H7 (cell line): Measurements from ENCODE around the gene BTBD9. TPM values are rescaled to one million over a fixed set of nuclear protein-coding genes. Genes with fewer than 3 reads are reported as not detected.
"Not testable (repeated sequence)": the region's sequence is repeated elsewhere in the genome, so short reads cannot be mapped to it uniquely, and the experiment has no call there.

Source experiments
- DNase-seq: peaks from one replicate; pipeline ENCODE4 v3.0.0; 2012
- H3K27me3 ChIP-seq: 2 replicates; pipeline ENCODE4 v1.6.0; 2011; ENCODE audit warnings: mild to moderate bottlenecking, low read length; ENCODE audit not compliant: control insufficient read depth, insufficient read depth
- H3K36me3 ChIP-seq: replicated peaks from 2 replicates; pipeline ENCODE4 v1.5.1; 2011; ENCODE audit warnings: low read length; ENCODE audit not compliant: control insufficient read depth, insufficient read depth
- H3K4me3 ChIP-seq: 2 replicates; pipeline ENCODE4 v1.5.1; 2011; ENCODE audit warnings: low read depth, mild to moderate bottlenecking, control low read depth, low read length, moderate library complexity; ENCODE audit not compliant: insufficient read depth
- total RNA-seq: library from RNA; depleted of rRNA; stranded (reverse); fragments of >200 nt; shearing (Covaris generic); gene quantifications from 2 replicates; pipeline ENCODE4 v1.2.3, GENCODE V29; 2014

Gene BTBD9
- total RNA-seq, 1 experiment from 2014 or later: 5.0 TPM

DNA sequence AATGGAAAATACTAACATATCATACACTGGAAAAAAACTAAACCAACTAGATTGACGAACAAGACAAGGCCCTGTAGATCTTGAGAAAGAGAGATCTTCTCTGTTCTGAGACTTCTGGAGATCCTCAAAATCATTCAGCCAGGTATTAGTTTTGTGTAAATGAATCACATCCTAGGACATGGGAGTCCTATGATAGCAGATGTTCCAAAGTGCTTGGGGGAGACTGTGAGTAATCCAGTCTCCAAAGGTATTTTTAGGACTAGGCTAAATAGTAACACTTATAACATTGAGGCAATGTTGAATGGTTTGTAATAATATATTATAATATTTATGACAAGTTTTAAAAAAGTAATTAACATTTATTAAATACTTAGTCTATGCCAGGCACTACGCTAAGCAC, 275.0 kb downstream of the BTBD9 start:
- no peak for DNase-seq
- H3K4me3 ChIP-seq: no peak overlapping the region
- no peaks in the 10 kb centered on the region for H3K36me3 ChIP-seq
- no peaks in the 10 kb centered on the region for H3K27me3 ChIP-seq

DNA sequence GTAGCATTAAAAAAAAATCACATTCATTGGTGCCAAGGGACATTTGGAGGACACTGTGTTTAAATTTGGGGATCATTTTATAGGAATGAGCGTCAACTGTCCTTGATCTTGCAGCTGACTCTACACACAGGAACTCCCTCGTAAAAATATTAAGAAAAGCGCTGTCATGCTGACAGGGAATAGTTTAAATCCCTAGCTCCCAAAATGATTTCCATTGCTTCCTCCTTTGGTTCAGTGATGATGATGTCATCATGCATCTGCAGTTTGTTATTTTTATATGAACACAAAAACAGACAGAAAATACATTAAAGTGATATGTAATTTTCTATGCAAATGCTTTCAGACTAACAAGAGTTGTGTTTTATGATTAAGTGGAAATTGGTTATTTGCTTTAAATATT, 275.6 kb downstream of the BTBD9 start:
- no peak for DNase-seq
- Histone ChIP-seq H3K4me3 (no peak overlapping the region), H3K27me3 (no peaks in the 10 kb centered on the region), H3K36me3 (no peaks in the 10 kb centered on the region)

DNA sequence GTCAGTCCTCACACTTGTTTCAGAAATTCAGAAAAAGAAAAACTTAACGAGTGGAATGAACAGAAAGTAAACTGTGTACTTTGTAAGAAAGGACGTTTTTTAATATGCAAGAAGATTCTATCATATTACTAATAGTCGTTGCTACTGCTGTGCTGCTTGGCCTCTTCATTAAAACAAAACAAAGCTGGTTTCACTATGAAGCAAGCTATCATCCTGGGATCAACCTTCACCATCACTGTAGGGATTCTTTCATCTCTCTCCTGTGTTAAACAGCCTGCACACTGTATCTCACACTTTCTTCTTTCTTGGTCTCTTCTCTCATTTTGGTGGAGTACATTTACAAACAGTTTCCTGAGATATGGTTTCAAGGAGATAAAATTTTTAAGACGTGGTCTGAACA, 284.2 kb downstream of the BTBD9 start:
- Histone ChIP-seq H3K4me3 (no peak overlapping the region), H3K36me3 (no peaks in the 10 kb centered on the region), H3K27me3 (no peaks in the 10 kb centered on the region)
- DNase-seq: no peak

DNA sequence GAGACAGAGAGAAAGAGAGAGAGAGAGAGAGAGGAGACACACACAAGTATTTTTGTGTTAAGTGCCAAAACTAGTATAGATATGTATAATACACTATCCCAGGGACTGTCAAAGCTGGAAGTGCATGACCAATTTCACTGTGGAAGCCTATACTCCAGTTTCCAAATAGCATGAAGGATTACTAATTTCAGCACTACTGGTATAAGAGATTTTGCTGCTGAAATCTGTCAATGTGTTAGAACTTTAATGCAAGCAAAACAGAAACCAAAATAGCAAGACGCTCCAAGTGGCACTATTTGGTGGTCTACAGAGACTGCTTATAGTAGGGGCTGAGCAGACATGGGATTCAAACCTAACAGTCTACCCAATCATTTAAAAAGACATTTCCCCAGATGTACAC, 284.8 kb downstream of the BTBD9 start:
- H3K36me3 ChIP-seq: no peaks in the 10 kb centered on the region
- no peak overlapping the region for H3K4me3 ChIP-seq
- no peak for DNase-seq
- H3K27me3 ChIP-seq: no peaks in the 10 kb centered on the region

DNA sequence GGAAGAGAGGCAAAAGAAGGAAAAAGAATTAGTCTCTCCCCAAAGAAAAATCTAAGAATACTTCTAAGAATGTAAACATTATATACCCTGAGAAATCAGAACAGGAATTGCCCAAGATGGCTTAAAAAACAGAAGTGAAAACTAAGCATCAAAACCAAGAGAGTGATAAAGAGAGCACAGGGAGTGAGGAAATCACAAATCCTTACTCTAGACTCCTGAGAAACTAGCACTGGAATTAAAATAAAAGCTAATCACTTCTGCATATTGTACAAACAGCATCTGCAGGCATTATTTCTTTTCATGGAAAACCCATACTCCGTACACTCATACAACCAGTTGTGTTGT, 285.7 kb downstream of the BTBD9 start:
- Histone ChIP-seq H3K4me3 (no peak overlapping the region), H3K27me3 (no peaks in the 10 kb centered on the region), H3K36me3 (no peaks in the 10 kb centered on the region)
- DNase-seq: no peak

DNA sequence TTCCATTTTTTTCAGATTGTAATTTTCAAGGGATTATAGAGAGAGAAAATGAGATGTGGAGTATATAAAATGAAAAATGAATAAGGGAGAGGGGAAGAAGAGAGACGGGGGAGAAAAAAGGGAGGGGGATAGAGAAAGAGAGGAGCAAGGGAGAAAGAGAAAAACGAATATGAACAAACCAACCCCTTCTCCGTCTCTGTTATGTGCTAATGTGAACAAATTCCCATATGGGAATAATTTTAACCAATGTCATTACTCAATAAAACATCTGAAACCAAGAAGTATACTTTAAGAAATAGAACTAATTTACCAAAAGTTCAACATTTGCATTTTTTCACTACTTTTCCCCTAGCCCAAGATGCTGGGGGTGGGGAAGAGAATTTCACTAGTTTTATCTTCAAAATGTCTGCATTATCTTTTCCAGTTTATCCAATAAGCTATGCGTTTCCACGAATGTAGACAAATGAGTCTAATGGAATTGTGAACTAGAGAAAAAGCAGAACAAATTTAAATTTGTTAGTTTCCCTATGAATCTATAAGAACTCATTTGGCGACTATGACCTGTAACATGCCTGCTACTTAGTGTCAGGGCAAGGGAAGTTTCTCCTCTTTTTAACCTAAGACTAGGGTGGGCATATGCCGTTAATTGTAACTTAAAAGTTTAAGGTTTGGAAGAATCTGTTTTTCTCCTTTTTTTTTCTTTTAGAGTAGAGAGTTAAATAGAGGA, 286.3 kb downstream of the BTBD9 start:
- Histone ChIP-seq H3K4me3 (no peak overlapping the region), H3K36me3 (no peaks in the 10 kb centered on the region)
- DNase-seq: no peak

DNA sequence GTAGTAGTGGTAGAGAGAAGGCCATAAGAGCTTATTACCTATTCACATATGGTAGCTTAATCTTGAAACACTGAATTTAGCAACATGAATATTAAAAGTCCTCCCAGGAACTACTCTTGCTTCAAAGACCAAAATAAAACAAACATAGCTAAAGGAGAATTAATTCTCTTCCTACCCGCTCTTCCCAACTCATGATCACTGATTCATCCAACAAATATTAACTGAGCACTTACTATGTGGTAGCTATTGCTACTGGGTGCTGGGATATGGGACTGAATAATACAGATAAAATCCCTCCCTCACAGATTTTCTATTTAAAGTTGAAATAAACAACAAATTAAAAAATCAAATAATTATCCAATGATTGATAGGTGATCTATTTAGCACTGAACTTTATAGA, 287.1 kb downstream of the BTBD9 start:
- no peaks in the 10 kb centered on the region for H3K27me3 ChIP-seq
- no peaks in the 10 kb centered on the region for H3K36me3 ChIP-seq
- H3K4me3 ChIP-seq: no peak overlapping the region
- DNase-seq: no peak

More for the DNA sequence above, 286.3 kb downstream of the BTBD9 start:
- H3K27me3 ChIP-seq: no peaks in the 10 kb centered on the region

DNA sequence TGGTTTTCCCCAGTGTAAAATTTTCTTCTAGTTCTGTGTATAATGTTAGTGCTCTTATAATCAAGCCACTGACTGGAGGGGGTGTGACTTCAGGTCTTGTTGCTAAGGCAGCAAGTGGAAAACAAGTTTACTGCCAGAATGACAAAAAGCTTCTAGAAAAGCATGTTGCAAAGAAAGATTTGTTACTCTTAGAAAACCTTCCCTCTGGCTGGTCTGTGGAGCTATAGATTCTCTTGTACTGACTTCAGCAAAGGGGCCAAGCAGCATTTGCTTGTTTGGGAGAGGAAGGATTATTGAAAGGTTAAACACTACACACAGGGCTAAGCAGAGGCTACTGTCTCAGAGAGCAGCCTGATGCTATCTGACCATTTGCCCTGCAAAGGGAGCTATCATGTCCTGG, 288.8 kb downstream of the BTBD9 start:
- DNase-seq: no peak
- no peaks in the 10 kb centered on the region for H3K36me3 ChIP-seq
- H3K27me3 ChIP-seq: no peaks in the 10 kb centered on the region
- H3K4me3 ChIP-seq: no peak overlapping the region

DNA sequence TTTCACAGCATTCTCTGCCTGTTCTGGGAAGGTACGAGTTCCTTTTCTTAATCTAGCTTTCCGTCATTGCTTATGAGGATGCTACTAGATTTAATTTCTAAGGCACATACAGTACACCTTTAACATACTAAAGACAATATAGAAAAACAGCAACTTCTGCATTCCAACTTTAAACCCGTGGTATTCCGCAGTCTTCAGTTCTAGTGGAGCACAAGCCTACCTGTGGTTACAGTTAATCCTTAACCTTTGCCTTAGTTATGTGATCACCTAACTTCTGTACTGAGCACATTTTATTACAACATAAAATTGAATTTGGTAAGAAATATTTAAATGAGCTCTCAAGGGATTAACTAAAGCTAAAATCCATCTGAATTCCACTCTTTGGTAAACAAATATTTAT, 289.5 kb downstream of the BTBD9 start:
- Histone ChIP-seq H3K36me3 (no peaks in the 10 kb centered on the region), H3K4me3 (no peak overlapping the region), H3K27me3 (no peaks in the 10 kb centered on the region)
- DNase-seq: no peak

DNA sequence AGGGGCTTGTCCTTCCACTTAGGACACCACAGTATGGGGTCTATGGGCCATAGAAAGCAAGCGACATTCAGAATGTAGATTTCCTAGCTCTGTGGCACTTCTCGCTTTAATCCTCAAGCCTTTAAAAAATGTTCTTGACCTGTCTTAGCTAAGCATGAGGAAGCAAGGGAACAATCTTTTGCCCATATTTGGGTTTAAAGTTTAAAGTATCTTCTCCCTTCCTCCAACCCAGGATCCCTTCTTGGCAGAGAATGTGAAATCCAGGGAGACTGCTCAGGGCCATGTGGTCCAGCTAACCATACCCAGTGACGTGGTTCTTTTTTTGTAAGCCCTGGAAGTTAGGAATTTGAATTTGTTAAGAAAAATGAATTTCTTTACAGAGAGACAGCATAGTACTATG, 289.9 kb downstream of the BTBD9 start:
- H3K36me3 ChIP-seq: no peaks in the 10 kb centered on the region
- no peak for DNase-seq
- no peak overlapping the region for H3K4me3 ChIP-seq
- no peaks in the 10 kb centered on the region for H3K27me3 ChIP-seq

DNA sequence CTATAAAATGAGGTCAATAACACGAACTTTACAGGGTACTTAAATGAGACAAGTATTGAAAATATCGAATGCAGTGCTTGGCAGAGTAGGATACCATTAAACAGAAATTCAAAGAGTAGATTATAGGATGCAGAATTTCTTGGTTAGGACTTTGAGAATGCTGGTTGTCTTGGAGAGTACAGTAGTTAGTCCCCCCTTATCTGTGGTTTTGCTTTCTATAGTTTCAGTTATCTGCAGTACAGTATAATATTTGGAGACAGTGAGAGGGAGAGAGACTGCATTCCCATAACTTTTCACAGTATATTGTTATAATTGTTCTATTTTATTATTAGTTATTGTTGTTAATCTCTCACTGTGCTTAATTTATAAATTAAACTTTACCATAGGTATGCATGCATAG, 290.5 kb downstream of the BTBD9 start:
- no peak for DNase-seq
- H3K27me3 ChIP-seq: no peaks in the 10 kb centered on the region
- no peaks in the 10 kb centered on the region for H3K36me3 ChIP-seq
- no peak overlapping the region for H3K4me3 ChIP-seq

DNA sequence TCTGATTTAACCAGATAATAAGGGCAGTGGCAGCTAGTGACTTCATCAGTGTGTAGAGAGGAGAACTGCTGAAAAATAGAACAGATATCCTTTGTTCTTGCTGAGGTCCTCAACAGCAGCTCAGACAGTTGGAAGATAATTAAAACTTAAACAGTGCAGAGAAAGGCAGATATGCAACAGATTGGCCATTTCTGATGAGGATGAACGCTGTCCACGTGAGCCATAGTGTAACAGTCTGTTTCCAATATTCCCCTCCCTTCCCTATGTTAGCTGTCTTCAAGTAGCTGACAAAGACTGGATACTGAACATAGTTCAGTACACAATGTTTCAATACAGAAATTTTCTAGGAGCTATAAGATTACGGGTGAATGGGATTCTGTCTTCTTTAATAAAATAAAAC, 291.4 kb downstream of the BTBD9 start:
- DNase-seq: no peak
- Histone ChIP-seq H3K27me3 (no peaks in the 10 kb centered on the region), H3K36me3 (no peaks in the 10 kb centered on the region), H3K4me3 (no peak overlapping the region)

DNA sequence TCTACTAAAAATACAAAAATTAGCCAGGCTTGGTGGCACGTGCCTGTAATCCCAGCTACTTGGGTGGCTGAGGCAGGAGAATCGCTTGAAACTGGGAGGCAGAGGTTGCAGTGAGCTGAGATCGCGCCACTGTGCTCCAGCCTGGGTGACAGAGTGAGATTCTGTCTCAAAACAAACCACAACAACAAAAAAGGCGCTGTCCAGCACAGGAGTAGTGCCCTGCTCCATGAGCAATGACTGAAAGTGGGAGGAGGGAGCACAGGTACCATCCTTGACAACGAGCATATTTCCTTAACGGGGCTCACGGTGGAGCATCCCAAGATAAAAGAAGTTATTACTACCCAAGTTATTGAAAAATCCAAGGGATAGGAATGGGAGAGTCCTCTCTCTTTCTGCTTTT, 291.9 kb downstream of the BTBD9 start:
- H3K36me3 ChIP-seq, H3K27me3 ChIP-seq, H3K4me3 ChIP-seq, DNase-seq: not testable (repeated sequence)

DNA sequence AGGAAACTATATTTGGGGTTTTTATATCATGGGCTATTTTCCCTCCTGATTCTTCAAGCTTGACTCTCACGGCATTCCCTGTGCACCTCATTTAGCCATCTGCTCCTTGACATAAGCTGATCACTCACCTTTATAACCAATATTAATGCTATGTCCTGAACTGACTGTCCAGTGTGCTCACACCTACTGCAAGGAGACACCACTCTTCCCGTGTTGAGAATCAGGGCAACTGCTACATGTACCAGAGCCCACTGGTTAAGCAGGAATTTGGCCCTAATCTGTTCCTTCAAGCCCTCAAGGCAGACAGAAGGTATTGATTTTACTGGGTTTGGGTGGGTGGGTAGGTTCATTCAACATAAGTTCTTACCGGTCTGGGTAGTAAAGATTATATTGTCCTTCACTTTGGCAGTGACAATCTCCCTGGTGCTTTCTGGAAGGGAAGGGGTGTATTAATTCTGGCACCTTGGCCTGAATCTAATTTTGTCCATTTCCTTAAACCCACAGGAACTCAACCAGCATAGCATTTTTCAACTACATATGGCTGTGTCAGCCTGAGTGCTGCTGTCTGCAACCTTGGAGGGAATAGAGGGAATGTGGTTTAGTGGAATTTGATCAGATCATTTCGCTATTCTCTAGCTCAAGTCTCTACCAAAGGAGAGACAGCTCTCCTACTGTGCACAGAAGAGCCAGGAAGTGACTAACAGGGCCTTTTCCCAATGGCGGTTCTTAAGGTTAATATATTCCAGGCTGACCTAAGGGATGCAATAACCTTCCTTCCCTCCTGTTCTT, 293.2 kb downstream of the BTBD9 start:
- no peak overlapping the region for H3K4me3 ChIP-seq
- H3K36me3 ChIP-seq: no peaks in the 10 kb centered on the region
- no peaks in the 10 kb centered on the region for H3K27me3 ChIP-seq
- no peak for DNase-seq

DNA sequence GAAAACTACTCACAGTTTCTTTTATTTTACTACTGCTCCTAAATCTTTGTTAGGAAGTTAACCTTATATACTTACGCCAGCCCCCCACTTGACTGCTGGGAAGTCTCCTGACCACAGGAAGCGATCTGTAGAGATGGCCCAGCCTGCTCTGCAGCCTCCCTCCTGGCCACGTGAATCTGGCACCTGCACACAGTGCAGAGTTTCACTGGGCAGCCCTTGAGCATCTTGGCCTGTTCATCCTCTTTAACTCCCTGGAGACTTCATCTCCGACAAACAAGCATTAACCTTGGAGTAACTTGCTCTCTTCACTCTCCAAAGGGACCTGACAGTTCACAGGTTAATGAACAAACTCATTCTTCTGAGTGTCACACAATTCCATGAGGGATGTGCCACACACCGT, 294.1 kb downstream of the BTBD9 start:
- Histone ChIP-seq H3K36me3 (no peaks in the 10 kb centered on the region), H3K4me3 (no peak overlapping the region), H3K27me3 (no peaks in the 10 kb centered on the region)
- no peak for DNase-seq
